ENCODE measurements around the gene CLEC1A.
"Not testable (repeated sequence)": the region's sequence is repeated elsewhere in the genome, so short reads cannot be mapped to it uniquely, and the experiment has no call there.

Gene CLEC1A

GRCh38 chr12:10048526-10048925 is 50.3 kb downstream of the CLEC1A start:
- no peak for DNase-seq (ENCODE audit: low read depth, low spot score)

- DNase-seq (ENCODE audit: low read depth, low spot score): no peak
Measured at GRCh38 chr12:10042167-10042566, 56.6 kb downstream of the CLEC1A start.

GRCh38 chr12:10033783-10034545 is 64.8 kb downstream of the CLEC1A start:
- no peak for DNase-seq (ENCODE audit: low read depth, low spot score)

GRCh38 chr12:10031771-10032175 is 67.0 kb downstream of the CLEC1A start:
- no peak for DNase-seq (ENCODE audit: low read depth, low spot score)

DNA sequence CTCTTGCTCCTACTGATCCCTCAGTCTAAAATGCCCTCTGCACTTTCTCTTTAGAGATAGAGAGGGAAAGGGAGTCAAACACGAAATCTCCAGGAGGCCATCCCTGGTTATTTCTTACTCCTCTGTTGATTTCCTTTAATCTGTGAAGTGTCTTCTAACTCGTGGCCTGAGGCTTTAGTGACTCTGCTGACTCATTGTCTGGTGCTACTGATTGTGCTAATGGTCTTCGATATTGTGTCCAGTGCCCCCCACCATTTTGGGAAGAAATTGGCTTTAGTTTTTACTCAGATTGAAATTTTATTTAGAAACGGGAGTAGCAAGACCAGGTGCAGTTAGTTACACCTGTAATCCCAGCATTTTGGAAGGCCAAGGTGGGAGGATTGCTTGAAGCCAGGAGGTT is 67.5 kb downstream of the CLEC1A start:
- no peak for DNase-seq (ENCODE audit: low read depth, low spot score)

- no peak for DNase-seq (ENCODE audit: low read depth, low spot score)
Measured at GRCh38 chr12:10030446-10030845, 68.3 kb downstream of the CLEC1A start, which contains the start of gene CLEC9A. Gene CLEC9A (plus strand): TSS chr12:10030682. CDS start chr12:10052688, 22,006 bp downstream.

DNA sequence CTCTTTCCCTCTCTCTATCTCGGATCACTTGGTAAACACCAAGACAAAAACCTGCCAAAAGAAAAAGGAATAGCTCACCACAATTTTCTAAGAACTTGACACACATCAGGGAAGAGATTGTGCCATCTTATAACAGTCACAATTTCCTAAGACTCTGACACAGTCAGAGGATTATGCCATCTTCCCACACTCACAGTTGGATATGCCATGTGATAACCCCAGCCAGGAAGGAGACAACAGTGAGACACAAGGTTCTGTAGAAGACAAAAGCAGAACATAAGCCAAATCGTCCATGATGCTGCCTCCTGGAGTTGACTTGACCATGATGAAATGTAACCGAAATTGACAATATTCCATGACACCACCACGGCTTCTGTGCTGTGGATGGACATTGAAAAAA is 71.1 kb downstream of the CLEC1A start:
- DNase-seq (ENCODE audit: low read depth, low spot score): no peak

GRCh38 chr12:10027311-10027710 is 71.5 kb downstream of the CLEC1A start:
- no peak for DNase-seq (ENCODE audit: low read depth, low spot score)

GRCh38 chr12:10026666-10027065 is 72.1 kb downstream of the CLEC1A start:
- not testable (repeated sequence) for DNase-seq (ENCODE audit: low read depth, low spot score)

DNA sequence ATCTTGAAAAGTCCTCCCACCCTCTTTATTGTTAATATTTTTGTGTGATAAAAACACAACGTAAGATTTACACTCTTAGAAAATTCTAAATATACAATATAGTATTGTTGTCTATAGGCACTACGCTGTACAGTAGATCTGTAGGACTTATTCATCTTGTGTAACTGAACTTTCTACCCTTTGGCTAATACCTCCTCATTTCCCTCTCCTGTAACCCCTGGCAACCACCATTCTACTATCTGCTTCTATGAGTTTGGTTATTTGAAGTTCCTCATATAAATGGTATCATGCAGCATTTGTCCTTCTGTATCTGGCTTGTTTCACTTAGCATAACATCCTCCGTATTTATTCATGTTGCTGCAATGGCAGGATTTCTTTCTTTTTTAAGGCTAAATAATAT is 73.5 kb downstream of the CLEC1A start:
- no peak for DNase-seq (ENCODE audit: low read depth, low spot score)

DNA sequence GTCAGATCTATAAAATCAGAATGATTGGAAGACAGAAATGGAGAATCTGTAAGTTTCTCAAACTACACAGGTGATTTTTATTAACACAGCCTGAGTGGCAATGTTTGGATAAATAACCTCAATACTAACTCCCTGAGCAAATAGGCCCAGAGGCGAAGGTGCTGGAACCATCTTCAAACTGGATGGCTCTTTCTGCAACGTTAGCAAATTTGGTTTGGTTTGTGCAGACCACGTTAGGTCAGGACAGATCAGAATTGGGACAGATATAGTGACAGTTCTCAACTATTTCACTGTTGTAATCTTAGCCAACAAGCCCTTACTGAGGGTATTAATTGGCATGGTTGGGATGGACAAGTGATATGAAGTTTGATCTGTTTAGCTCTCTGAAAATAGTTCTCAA is 77.4 kb downstream of the CLEC1A start:
- no peak for DNase-seq (ENCODE audit: low read depth, low spot score)

Measured in activated naive CD8-positive, alpha-beta T cell treated with anti-CD3 and anti-CD28 coated beads, Interleukin-2, amount 50 U/mL, for 16 hours (primary cell).